ENCODE results near the gene TM9SF2. TPM values are rescaled to one million over a fixed set of nuclear protein-coding genes. Genes with fewer than 3 reads are reported as not detected.

Gene TM9SF2
- total RNA-seq, 1 experiment from 2014 or later, result 116 TPM

Other genes starting within 250 kb of the TM9SF2 start
- not detected in 2 replicates for gene GPR18, start 243.1 kb upstream of the TM9SF2 start, total RNA-seq (2014; rRNA removed)
- gene GPR183, start 194.1 kb upstream of the TM9SF2 start, total RNA-seq (2014; rRNA removed), result 0.11 TPM in 1 of 2 replicates, not detected in the other
- gene CLYBL, start 105.2 kb downstream of the TM9SF2 start, total RNA-seq (2014; rRNA removed), result 0.29 and 1.8 TPM in 2 replicates